Endothelial cell of hepatic sinusoid (primary cell): ENCODE measurements around the gene CEACAM6.
"Not testable (repeated sequence)": the region's sequence is repeated elsewhere in the genome, so short reads cannot be mapped to it uniquely, and the experiment has no call there.

Experiments used
- in situ Hi-C: cut with HindIII; loops from 2 replicates; pipeline ENCODE4 v1.10.0; 2017; ENCODE audit warnings: low sequenced_read_pairs

Gene CEACAM6

DNA sequence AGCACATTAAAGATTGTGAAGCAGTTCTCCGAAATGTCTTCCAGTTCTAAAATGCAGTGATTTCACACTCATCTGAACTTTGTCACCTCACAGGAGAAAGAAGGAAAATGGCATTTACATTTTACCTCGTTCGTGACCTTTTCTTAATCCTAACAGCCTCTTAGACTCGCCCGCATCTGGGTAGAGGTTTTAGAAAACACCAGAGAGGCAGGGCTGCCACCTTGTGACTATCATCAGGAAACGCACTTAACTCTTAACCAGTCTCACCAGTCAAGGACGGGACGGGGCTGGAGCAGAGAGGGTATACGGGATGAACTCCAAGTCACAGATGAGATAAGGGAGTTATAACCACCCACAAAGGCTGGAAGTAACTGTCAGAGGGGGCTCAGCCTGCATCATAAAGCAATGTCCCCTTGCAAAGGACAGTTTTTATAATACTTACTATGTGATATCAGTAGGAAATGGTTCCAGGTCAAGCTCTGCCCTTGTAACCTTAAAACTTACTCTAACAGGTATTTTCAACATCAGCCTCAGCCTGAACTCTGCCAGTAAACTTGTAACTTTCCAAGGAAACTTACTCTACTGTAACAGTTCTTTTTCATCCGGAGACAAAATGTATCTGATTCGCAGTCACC lies 8.6 kb upstream of the CEACAM6 start:
- in situ Hi-C loops, result no loop called here

DNA sequence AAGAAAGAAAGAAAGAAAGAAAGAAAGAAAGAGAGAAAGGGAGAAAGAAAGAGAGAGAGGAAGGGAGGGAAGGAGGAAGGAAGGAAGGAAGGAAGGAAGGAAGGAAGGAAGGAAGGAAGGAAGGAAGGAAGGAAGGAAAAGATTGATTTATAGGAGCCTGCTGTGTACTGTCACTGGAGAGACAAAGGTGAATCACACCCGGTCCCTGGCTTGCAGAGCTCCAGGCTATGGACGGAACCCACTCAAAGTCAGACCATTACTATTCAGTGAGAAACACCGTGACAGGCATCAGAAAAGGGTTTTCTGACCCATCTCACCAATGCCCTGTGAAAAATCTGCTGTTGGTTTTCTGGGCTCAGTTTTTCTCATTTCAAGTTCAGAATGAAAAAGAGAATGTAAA lies 7.3 kb upstream of the CEACAM6 start:
- in situ Hi-C loops, result no loop called here

DNA sequence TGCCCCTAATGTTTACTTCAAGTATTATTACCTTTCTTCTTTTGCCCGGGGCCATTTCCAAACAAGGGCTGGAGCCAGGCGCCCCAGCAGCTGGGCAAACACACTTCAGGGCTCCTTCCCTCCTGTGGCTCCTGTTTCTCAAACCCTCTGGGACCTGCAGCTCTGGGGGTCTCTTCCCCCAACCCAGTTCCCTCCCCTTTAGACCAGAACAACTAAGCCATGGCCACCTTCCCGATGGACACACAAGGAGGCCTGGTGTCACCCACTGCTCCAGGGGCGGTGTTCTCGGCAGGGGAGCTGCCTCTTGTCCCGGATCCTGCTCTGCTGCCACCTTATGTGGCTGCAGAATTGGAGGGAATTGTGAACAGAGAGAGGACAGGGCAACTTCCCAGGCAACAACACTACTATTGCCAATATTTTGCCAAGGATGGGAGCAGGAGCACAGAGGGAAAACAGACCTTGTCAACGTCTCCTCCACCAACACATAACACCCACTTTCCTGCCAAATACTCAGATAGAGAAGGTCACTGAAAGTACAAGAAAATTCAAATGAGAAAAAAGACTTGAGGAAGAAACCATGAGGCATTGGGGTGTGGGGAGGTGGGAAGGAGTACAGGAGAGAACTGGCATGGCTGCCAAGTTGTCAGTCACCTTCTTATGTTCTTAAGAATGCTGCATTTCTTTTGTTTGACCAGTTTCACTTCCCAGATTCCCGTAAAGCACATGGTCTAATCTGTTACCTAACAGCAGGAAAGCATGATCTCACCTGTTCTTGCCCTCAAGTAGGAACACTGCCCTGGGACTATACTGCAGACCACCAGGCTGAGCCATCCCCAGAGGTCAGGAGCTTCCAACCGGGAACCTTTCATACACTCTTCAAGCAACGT lies 4.8 kb upstream of the CEACAM6 start:
- in situ Hi-C loops, result not testable (repeated sequence)

DNA sequence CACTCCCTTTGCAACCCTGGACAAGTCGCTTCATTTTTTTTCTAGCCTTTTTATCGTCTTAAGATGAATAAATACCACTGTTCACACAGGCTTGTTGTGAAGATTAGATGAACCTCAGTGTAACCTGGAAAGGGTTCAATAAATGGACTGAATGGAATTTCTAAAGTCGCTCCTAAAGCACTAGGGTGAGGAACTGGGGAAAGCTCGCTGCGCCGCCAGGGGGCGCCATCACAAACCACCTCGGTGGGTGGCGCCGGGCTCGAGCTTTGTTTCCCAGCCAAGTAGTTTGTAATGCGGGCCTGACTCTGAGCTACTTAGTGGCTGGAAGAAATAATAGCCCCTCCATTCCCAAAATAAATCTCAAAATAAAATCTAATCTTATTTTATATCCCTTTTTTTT lies 2.2 kb upstream of the CEACAM6 start:
- in situ Hi-C loops, result no loop called here

DNA sequence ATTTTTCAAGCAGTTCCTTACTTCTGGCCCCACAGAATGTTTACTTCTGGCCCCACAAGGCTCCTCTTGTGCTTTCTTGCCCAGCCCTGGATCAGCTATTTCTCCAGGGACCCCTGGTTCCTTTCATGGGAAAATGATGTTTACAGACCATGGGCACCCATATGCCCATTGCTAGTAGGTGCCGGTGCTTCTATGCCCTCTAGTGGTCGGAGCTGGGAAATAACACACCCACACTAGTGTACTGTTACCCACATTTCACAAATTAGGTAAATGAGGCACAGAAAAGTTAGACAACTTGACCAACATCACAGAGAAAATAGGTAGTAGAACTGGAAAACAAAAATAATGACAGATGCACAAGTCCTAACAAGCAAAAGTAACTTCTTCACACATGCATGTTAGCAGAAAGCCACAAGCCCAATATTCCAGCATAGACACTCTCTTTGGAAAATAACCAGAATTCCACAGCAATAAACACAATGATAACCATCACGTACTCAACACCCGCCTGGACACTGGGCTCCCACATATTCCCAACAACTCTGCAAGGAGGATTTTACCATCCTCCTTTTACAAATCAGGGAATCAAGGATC lies 1.3 kb upstream of the CEACAM6 start:
- in situ Hi-C loops, result no loop called here

DNA sequence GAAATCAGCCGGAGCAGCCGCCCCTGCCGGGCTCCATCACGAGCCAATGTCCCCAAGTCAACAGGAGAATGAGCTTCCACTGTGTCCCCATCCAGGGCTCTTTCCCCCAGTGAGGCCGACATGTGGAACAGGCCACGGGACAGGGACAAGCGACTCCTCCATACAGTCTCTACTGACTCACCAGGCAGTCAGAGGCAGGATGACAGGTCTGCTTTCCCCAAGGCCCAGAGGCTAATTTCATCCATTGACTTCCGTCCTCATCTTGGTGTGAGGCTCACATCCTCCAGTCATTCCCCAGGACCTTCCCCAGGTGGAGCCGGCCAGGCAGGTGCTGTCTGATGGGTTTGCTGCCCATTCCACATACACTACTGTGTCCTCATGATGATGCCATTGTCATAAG lies 3.5 kb downstream of the CEACAM6 start:
- in situ Hi-C loops, result no loop called here

DNA sequence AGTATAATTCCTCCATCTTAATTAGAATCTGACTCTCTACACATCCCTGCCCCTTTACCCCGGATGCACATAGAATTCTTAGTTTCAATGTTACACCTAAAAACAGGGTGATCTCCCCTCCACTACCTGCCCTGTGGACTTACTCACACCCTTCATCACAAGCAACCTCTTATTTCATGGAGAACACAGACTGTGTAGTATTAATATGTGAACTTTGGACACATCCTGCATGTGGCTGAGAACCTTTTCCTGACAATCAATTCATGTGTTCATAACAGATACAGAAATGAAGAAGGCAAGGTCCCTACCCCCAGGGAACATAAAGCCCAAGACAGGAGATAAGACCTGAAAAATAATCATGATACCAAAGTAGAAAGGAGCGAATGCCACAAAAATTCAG lies 11.8 kb downstream of the CEACAM6 start:
- in situ Hi-C loops, result no loop called here

DNA sequence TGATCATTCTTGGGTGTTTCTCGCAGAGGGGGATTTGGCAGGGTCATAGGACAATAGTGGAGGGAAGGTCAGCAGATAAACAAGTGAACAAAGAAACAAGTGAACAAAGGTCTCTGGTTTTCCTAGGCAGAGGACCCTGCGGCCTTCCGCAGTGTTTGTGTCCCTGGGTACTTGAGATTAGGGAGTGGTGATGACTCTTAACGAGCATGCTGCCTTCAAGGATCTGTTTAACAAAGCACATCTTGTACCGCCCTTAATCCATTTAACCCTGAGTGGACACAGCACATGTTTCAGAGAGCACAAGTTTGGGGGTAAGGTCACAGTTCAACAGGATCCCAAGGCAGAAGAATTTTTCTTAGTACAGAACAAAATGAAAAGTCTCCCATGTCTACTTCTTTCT lies 12.8 kb downstream of the CEACAM6 start:
- in situ Hi-C loops, result not testable (repeated sequence)

DNA sequence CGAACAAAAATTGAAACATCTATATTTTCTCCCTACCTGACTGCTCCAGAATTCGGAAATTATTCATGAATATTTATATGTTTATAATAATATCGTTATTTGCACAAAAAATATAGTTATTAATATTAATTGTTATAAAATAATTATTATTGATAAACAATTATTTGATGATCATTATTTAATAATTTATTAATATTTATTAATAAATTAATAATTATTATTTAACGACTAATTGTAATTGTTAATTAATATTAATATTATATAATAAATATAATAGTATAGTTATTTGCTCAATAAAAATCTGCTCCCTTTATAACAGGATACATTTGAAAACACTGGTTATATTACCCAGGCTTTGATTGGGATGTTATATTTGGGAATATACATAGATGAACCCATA lies 14.3 kb downstream of the CEACAM6 start:
- in situ Hi-C loops, result no loop called here

DNA sequence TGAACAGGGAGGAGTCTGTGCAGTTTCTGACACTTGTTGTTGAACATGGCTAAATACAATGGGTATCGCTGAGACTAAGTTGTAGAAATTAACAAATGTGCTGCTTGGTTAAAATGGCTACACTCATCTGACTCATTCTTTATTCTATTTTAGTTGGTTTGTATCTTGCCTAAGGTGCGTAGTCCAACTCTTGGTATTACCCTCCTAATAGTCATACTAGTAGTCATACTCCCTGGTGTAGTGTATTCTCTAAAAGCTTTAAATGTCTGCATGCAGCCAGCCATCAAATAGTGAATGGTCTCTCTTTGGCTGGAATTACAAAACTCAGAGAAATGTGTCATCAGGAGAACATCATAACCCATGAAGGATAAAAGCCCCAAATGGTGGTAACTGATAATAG lies 16.1 kb downstream of the CEACAM6 start:
- in situ Hi-C loops, result no loop called here

DNA sequence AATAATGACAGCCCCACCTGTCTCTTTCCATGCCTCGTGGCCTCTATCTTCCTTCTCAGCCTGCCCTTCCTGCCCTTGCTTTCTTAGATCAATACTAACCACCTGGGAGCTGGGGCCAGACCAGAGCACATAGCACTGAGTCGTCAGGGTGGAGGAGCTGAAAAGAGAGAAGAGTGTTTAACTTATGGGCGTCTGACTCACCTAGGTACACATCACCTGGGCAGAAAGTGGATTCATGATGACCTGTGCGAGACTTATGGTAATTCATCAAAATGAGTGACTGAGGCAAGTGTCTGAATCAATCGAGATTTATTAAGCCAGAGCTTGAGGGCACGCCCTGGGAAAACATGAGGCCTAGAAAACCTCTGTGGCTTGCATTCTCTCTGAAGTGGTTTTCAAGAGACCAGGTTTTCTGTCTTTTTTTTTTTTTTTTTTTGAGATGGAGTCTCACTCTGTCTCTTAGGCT lies 19.2 kb downstream of the CEACAM6 start:
- in situ Hi-C loops, result no loop called here

DNA sequence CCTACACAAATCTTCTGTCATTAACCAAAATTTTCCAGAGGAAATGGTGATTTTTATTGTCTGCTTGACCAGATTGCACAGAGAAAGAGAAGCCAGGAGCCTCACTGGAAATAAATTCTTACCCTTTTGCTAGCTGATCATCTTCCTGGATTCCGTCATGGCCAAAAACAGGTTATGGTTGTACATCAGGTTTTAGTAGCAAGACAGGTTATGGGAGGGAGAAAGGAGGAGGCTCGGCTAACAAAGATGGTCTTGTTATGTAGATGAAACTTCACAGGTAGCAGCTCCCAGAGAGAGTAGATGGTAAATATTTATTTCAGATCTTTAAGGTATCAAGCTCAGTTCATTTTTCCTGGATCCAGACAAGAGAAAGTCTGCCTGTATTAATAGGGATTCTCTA lies 21.4 kb downstream of the CEACAM6 start:
- in situ Hi-C loops, result no loop called here

DNA sequence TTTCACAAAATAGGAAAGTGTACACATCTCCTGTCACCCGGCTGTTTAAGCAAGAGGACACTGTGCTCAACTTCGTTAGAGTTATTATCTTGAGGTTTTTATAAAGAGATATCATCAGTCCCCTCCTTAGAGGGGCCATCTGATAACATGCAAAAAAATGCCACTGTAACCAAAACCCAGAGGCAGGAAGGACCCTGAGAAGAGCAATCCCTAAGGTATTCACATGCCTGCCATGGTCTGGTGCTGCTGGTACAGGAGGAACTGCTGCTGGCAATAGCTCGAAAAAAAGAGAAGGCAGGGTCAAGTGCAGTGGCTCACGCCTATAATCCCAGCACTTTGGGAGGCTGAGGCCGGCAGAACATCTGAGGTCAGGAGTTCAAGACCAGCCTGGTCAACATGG lies 28.3 kb downstream of the CEACAM6 start:
- in situ Hi-C loops, result no loop called here

DNA sequence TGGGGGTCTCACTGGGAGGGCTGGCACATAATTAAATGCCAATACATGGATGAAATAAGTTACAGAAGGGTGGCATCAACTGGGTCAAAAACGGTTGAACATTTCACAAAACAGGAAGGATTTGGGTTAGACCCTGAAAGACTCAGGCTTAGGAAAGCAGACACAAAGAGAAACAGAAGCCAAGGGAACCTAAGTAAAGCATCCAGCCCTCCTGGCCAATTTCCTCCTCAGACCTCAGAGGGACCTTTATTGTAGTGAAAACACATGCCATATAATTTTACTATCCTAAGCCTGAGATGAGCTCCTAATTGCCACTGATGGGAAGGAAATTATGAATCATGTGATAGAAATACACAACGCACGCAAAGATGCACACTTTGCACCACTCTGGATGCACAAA lies 29.0 kb downstream of the CEACAM6 start:
- in situ Hi-C loops, result no loop called here

DNA sequence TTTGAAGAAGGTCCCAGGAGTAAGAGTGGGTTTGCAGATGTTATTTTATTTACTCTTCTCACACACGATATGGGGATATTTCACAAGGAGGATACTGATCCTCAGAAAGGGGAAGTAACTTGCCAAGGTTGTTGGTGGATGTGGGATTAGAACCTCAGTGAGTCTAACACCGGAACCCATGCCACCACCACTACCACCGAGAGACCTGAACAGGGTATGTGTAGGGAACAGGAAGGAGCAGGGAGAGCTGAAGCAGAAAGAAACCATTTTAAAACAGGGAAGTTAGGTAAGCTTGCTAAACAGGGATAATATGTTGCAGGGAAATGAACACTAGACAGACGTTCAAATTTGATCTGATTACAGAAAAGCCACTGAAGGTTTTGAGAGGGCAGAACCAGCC lies 29.4 kb downstream of the CEACAM6 start:
- in situ Hi-C loops, result no loop called here

DNA sequence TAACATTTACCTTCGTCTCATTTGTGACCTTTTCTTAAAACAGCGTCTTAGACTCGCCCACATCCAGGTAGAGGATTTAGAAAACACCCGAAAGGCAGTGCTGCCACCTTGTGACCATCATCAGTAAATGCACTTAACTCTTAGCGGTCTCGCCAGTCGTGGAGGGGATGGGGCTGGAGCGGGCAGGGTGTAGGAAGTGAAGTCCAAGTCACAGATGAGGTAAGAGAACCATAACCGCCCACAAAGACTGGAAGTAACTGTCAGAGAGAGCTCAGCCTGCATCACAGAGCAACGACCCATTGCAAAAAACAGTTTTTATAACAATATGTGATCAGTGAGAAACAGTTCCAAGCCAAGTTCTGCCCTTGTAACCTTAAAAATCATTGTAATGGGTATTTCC lies 30.3 kb downstream of the CEACAM6 start:
- in situ Hi-C loops, result no loop called here

DNA sequence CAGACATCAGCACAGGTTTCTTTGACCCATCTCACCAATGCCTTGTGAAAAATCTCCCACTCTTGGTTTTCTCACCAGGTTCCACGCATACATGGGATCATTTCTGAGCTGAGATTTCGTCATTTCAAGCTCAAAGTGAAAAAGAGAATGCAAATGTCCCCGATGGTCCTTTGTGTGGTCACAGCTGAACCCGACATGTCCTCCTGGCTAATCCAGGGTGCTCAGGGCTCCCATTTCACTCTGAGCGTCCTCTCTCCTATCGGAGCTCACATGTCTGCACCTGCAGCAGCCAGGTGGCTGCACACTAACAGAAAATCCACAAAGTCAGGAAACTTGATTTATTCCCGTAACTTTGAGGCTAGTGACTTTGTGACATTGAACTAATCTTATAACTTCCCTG lies 31.7 kb downstream of the CEACAM6 start:
- in situ Hi-C loops, result no loop called here

DNA sequence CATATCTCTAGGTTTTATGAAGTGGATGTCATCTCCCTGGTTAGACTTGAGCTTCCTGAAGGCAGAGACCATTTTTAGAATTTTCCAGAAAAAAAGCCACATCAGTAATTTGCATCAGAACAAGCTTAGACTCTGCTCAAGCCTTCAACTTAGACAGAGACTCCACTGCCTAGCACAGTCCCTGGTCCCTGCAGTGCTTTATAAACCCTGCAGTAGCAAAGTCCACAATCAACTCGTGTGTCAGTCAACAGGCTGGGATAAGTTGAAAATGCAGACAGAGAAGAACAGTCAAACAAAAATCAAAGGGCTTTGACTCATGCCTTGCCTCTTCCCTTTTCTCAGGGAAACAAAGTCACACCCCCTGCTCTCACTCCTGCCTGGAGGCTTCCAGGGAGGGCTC lies 33.2 kb downstream of the CEACAM6 start:
- in situ Hi-C loops, result not testable (repeated sequence)

DNA sequence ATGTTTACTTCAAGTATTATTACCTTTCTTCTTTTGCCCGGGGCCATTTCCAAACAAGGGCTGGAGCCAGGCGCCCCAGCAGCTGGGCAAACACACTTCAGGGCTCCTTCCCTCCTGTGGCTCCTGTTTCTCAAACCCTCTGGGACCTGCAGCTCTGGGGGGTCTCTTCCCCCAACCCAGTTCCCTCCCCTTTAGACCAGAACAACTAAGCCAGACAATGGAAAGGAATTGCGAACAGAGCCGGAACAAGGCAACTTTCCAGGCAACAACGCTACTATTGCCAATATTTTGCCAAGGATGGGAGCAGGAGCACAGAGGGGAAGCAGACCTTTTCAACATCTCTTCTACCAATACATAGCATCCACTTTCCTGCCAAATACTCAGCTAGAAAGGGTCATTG lies 33.7 kb downstream of the CEACAM6 start:
- in situ Hi-C loops, result not testable (repeated sequence)

DNA sequence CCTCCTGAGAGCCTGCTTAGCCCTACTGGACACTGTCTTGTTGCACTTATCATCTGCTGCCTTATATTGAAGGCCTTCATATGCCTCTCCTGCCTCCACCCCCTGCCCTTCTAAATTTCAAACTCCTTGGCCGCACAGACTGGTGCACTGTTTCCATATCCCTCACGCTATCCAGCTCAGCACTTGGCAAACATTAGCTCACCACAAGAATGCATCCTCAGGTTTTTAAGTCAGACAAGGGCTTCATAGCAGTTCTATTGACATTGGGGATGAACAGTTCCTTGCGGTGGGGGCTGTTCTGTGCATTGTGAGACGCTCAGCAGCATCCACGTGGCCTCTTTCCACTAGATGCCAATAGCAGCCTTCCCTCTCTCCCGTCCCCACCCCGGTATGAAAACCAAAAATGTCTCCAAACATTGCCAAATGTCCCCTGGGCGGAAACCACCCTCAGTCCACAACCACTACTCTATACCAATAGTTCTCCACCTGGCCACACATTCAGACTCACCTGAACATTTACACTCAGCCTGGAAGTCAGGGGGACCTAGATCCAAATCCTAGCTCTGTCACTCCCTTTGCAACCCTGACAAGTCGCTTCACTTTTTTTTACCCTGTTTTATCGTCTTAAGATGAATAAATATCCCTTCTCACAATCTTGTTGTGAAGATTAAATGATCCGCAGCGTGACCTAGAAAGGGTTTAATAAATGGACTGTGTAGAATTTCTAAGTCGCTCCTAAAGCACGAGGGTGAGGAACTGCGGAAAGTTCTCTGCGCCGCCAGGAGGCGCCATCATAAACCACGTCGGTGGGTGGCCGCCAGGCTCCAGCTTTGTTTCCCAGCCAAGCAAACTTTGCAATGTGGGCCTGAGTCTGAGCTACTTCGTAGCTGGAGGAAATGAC lies 37.4 kb downstream of the CEACAM6 start:
- in situ Hi-C loops, result no loop called here

DNA sequence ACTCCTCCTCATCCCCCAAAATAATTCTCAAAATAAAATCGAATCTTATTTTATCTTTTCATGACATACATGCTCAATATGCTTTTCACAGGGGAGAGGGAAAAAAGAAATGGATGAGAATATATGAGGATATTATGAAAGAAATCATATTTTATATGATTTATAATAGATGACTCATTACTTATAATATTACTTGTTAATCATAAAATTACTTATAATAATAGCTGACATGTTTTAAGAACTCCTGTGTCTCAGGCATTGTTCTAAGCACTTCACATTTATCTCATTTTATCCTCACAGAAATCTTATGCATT lies 38.0 kb downstream of the CEACAM6 start:
- in situ Hi-C loops, result no loop called here
